Adrenal gland (tissue), 5 donors: Measurements from ENCODE around the gene FMN1.

Source experiments
- POLR2A ChIP-seq, 2 donors: fragments of 450-650 bp; IDR thresholded peaks; one replicate each; pipeline ENCODE4 v1.6.1; 2017; ENCODE audit warnings: antibody characterized with exemption in 2 of 2, mild to moderate bottlenecking in 2 of 2, moderate library complexity in 1 of 2
- TF ChIP-seq, protein P1 (sequence below), 6 experiments: fragments of 450-650 bp in 4 of 6; fragments of 200-600 bp in 2 of 6; sonication (generic) in 1 of 6; IDR thresholded peaks; 1 replicate in 5 of 6; 2 replicates in 1 of 6; pipeline versions ENCODE4 v1.5.1 to v1.8.0; 2016 to 2021; ENCODE audit warnings: antibody characterized with exemption in 6 of 6, mild to moderate bottlenecking in 2 of 6, moderate library complexity in 1 of 6
- donor health status: DM: no; HTN: no; CAD: no.

GRCh38 chr15:32774022-32774421, 420.5 kb downstream of the FMN1 start:
- TF ChIP-seq, protein P1, sequence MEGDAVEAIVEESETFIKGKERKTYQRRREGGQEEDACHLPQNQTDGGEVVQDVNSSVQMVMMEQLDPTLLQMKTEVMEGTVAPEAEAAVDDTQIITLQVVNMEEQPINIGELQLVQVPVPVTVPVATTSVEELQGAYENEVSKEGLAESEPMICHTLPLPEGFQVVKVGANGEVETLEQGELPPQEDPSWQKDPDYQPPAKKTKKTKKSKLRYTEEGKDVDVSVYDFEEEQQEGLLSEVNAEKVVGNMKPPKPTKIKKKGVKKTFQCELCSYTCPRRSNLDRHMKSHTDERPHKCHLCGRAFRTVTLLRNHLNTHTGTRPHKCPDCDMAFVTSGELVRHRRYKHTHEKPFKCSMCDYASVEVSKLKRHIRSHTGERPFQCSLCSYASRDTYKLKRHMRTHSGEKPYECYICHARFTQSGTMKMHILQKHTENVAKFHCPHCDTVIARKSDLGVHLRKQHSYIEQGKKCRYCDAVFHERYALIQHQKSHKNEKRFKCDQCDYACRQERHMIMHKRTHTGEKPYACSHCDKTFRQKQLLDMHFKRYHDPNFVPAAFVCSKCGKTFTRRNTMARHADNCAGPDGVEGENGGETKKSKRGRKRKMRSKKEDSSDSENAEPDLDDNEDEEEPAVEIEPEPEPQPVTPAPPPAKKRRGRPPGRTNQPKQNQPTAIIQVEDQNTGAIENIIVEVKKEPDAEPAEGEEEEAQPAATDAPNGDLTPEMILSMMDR (IDR thresholded peaks at IDR 0.05): no peak
- TF ChIP-seq POLR2A (IDR thresholded peaks at IDR 0.05): no peak
